GM12878 (cell line): ENCODE data around the gene PTPN12. TPM values are rescaled to one million over a fixed set of nuclear protein-coding genes. Genes with fewer than 3 reads are reported as not detected.
A peak's percentile ranks its signal among the peaks of the same experiment; 100 is the strongest.

Experiments used
- ATAC-seq: fragments of 200-7000 bp; cut with Tn5 transposase; 3 replicates; pipeline ENCODE4 v1.9.1; 2020; ENCODE audit warnings: mild to moderate bottlenecking, moderate library complexity
- Bru-seq: library from RNA; stranded (reverse); fragments of 400-500 nt; gene quantifications from one replicate; lab custom pipeline; 2021; lab: Mats Ljungman, UMichigan
- BruChase-seq, 2 experiments: library from RNA; stranded (reverse); fragments of 400-500 nt; gene quantifications; one replicate each; lab custom pipeline; 2021; lab: Mats Ljungman, UMichigan
- BruUV-seq: library from RNA; stranded (reverse); fragments of 400-500 nt; replicated peaks from 2 replicates; lab custom pipeline; 2021; lab: Mats Ljungman, UMichigan
- CTCF ChIA-PET: fragments of 300-600 bp; sonication (Branson Sonifier 250); formaldehyde crosslinking; extraction: SDS; loops from one replicate; lab custom pipeline; 2021; ENCODE audit warnings: inconsistent platforms; lab: Yijun Ruan, JAX
- POLR2A ChIA-PET: fragments of 350-600 bp; formaldehyde crosslinking; extraction: SDS; loops from one replicate; lab custom pipeline; 2021; ENCODE audit warnings: inconsistent platforms; lab: Charles Lee
- RAD21 ChIA-PET: fragments of 300-600 bp; sonication (Branson Sonifier 250); formaldehyde crosslinking; loops from one replicate; lab custom pipeline; 2023; ENCODE audit warnings: antibody characterized with exemption; ENCODE audit not compliant: unreplicated experiment; lab: Charles Lee
- SMC1A ChIA-PET: fragments of 300-600 bp; sonication (Branson Sonifier 250); formaldehyde crosslinking; loops from one replicate; lab custom pipeline; 2023; ENCODE audit not compliant: unreplicated experiment, uncharacterized antibody; lab: Charles Lee
- DNase-seq: peaks from one replicate; pipeline ENCODE4 v3.0.0-alpha.2; 2011; ENCODE audit warnings: low read depth, low spot score
- FAIRE-seq: peaks from 3 replicates; lab custom pipeline; 2011; peaks lifted over from hg19 to GRCh38; lab: Jason Lieb, UNC
- H2AFZ ChIP-seq: 2 replicates; pipeline ENCODE4 v1.6.0; 2011; ENCODE audit warnings: low read depth, low read length, control low read depth; ENCODE audit not compliant: control insufficient read depth
- H3K27ac ChIP-seq: 2 replicates; pipeline ENCODE4 v1.5.1; 2011; ENCODE audit warnings: control low read depth; ENCODE audit not compliant: control insufficient read depth, insufficient read depth
- H3K27me3 ChIP-seq, 2 experiments: replicated peaks in 1 of 2; 2 replicates each; pipeline versions ENCODE4 v1.6.0 to v1.6.1; 2011; ENCODE audit warnings: low read length in 1 of 2; ENCODE audit not compliant: control insufficient read depth in 2 of 2, insufficient read depth in 2 of 2
- H3K36me3 ChIP-seq, 2 experiments: 2 replicates each; pipeline ENCODE4 v1.5.1; 2011; ENCODE audit warnings: low read length in 1 of 2; ENCODE audit not compliant: control insufficient read depth in 2 of 2, insufficient read depth in 2 of 2
- H3K4me1 ChIP-seq: 2 replicates; pipeline ENCODE4 v1.6.1; 2011; ENCODE audit warnings: mild to moderate bottlenecking, low read length, moderate library complexity, mixed read lengths; ENCODE audit not compliant: control insufficient read depth, insufficient read depth
- H3K4me2 ChIP-seq: 2 replicates; pipeline ENCODE4 v1.6.0; 2011; ENCODE audit warnings: control low read depth; ENCODE audit not compliant: control insufficient read depth, insufficient read depth
- H3K4me3 ChIP-seq: fragments of 200-600 bp; sonication (generic); 2 replicates; pipeline ENCODE4 v1.5.1; 2016
- H3K79me2 ChIP-seq: 2 replicates; pipeline ENCODE4 v1.6.0; 2011; ENCODE audit warnings: low read length; ENCODE audit not compliant: control insufficient read depth, insufficient read depth
- H3K9ac ChIP-seq: 2 replicates; pipeline ENCODE4 v1.8.0; 2011; ENCODE audit warnings: low read length, control low read depth, mixed read lengths; ENCODE audit not compliant: control insufficient read depth, insufficient read depth
- H3K9me3 ChIP-seq: replicated peaks from 3 replicates; pipeline ENCODE4 v1.5.1; 2011; ENCODE audit warnings: mild to moderate bottlenecking, low read length; ENCODE audit not compliant: control insufficient read depth, insufficient read depth
- H4K20me1 ChIP-seq: 2 replicates; pipeline ENCODE4 v1.6.0; 2011; ENCODE audit not compliant: control insufficient read depth, insufficient read depth
- ASH2L ChIP-seq: fragments of 300-600, 200-600 bp; sonication (generic); IDR thresholded peaks from 2 replicates; pipeline ENCODE4 v1.6.1; 2017; ENCODE audit warnings: low read depth, mild to moderate bottlenecking, borderline replicate concordance
- KDM1A ChIP-seq: fragments of 200-600 bp; sonication (generic); IDR thresholded peaks from 2 replicates; pipeline ENCODE4 v1.6.1; 2016; ENCODE audit warnings: borderline replicate concordance
- LARP7 ChIP-seq: fragments of 450-650 bp; IDR thresholded peaks from 2 replicates; pipeline ENCODE4 v1.6.1; 2017; ENCODE audit warnings: mild to moderate bottlenecking
- NFXL1 ChIP-seq: fragments of 450-650 bp; IDR thresholded peaks from 2 replicates; pipeline ENCODE4 v1.6.1; 2017; ENCODE audit warnings: antibody characterized with exemption, mild to moderate bottlenecking, borderline replicate concordance
- NR2C1 ChIP-seq: fragments of 450-650 bp; IDR thresholded peaks from 2 replicates; pipeline ENCODE4 v1.6.1; 2017; ENCODE audit warnings: antibody characterized with exemption, mild to moderate bottlenecking, moderate library complexity
- PML ChIP-seq: IDR thresholded peaks from 2 replicates; pipeline ENCODE4 v1.6.1; 2012; ENCODE audit warnings: low read length, inconsistent platforms
- POLR2A ChIP-seq: IDR thresholded peaks from 2 replicates; pipeline ENCODE4 v1.6.1; 2011; ENCODE audit warnings: low read depth, mild to moderate bottlenecking, low read length
- POLR2AphosphoS2 ChIP-seq: IDR thresholded peaks from 2 replicates; pipeline ENCODE4 v1.6.1; 2011; ENCODE audit warnings: low read depth, mild to moderate bottlenecking, low read length, improper control_type of control experiment, moderate library complexity
- RAD21 ChIP-seq: IDR thresholded peaks from 2 replicates; pipeline ENCODE4 v1.6.1; 2011; ENCODE audit warnings: mild to moderate bottlenecking, low read depth, low read length, moderate library complexity; ENCODE audit not compliant: insufficient read depth
- RELA ChIP-seq: fragments of 450-650 bp; IDR thresholded peaks from 2 replicates; pipeline ENCODE4 v1.8.0; 2014; ENCODE audit warnings: borderline replicate concordance; ENCODE audit not compliant: partially characterized antibody
- RUNX3 ChIP-seq: IDR thresholded peaks from 2 replicates; pipeline ENCODE4 v1.6.1; 2012; ENCODE audit warnings: low read length, inconsistent platforms
- SIX5 ChIP-seq: IDR thresholded peaks from 2 replicates; pipeline ENCODE4 v1.6.1; 2011; ENCODE audit warnings: mild to moderate bottlenecking, low read depth, low read length, moderate library complexity; ENCODE audit not compliant: severe bottlenecking
- STAT3 ChIP-seq: IDR thresholded peaks from 2 replicates; pipeline ENCODE4 v1.6.1; 2011; ENCODE audit warnings: low read depth, low read length, improper control_type of control experiment
- SUPT20H ChIP-seq: IDR thresholded peaks from 2 replicates; pipeline ENCODE4 v1.6.1; 2011; ENCODE audit warnings: low read depth, mild to moderate bottlenecking, low read length, moderate library complexity, borderline replicate concordance; ENCODE audit not compliant: control insufficient read depth
- ZBTB40 ChIP-seq: fragments of 450-650 bp; IDR thresholded peaks from 2 replicates; pipeline ENCODE4 v1.6.1; 2016; ENCODE audit warnings: mild to moderate bottlenecking, moderate library complexity, borderline replicate concordance
- WGBS: methylation state at CpG from one replicate; pipeline ENCODE4 v1.1.6; 2016; ENCODE audit warnings: low lambda C conversion rate; ENCODE audit not compliant: insufficient replicate concordance, insufficient coverage; ENCODE audit errors: missing lambda C conversion rate; 5-methylcytosine and 5-hydroxymethylcytosine counted together
- in situ Hi-C: fragments of 300-500 bp; cut with MboI; formaldehyde crosslinking; loops from 9 replicates; pipeline ENCODE4 v1.14.3; 2018; ENCODE audit warnings: mixed read lengths
- intact Hi-C: fragments of 100-400 bp; cut with micrococcal nuclease; formaldehyde crosslinking; loops from one replicate; pipeline ENCODE4 v1.14.2; 2022; ENCODE audit not compliant: unreplicated experiment
- long read RNA-seq, 2 experiments: library from polyadenylated mRNA; unstranded; transcript quantifications; one replicate each; pipeline ENCODE4 v2.0.0, GENCODE V29; 2019 to 2020
- polyA minus RNA-seq, 3 experiments: library from RNA; depleted of rRNA, polyadenylated mRNA; stranded (reverse); fragments of >200 nt; gene quantifications; 2 replicates each; pipeline ENCODE4 v1.2.3, GENCODE V29; 2011
- polyA plus RNA-seq, 11 experiments: library from polyadenylated mRNA; depleted of rRNA in 4 of 11; unstranded in 6 of 11; stranded (reverse) in 5 of 11; fragments of >200 nt; fragmentation: Nextera tagmentation in 4 of 11; fragmentation: Illumina TruSeq in 1 of 11; extraction: Ambion mirVana in 4 of 11; extraction: Trizol in 1 of 11; gene quantifications; 1 replicate in 1 of 11; 2 replicates in 10 of 11; pipeline versions ENCODE4 v1.2.1 to v1.2.3, GENCODE V29; 2011 to 2016; ENCODE audit warnings: inconsistent platforms in 2 of 11, missing spikeins in 2 of 11, low read depth in 1 of 11
- total RNA-seq, 4 experiments: library from RNA; depleted of rRNA in 3 of 4; stranded (reverse); fragments of >200 nt in 3 of 4; fragmentation: Illumina TruSeq in 1 of 4; extraction: Trizol in 1 of 4; gene quantifications; 2 replicates each; pipeline versions ENCODE4 v1.2.1 to v1.2.3, GENCODE V29; 2013 to 2021

Gene PTPN12
- 151 and 156 TPM in 2 replicates for total RNA-seq (2013; cell fraction: nucleolus; rRNA removed)
- total RNA-seq (2014; rRNA removed), result 17.8 and 22.4 TPM in 2 replicates
- total RNA-seq (2014; rRNA removed; fragmentation: Illumina TruSeq; extraction: Trizol), result 23.7 and 26.3 TPM in 2 replicates
- 35.1 and 35.8 TPM in 2 replicates for total RNA-seq (2021)
- polyA plus RNA-seq (2011; ENCODE audit: low read depth), result 7.7 TPM
- polyA plus RNA-seq (2011; rRNA removed), result 43.1 and 45.7 TPM in 2 replicates
- polyA plus RNA-seq (2011; cell fraction: cytosol; rRNA removed), result 21.4 and 23.6 TPM in 2 replicates
- 26.6 and 28.1 TPM in 2 replicates for polyA plus RNA-seq (2011; cell fraction: nucleus; rRNA removed)
- 16.9 and 17.5 TPM in 2 replicates for polyA plus RNA-seq (2012)
- 52.9 and 63.3 TPM in 2 replicates for polyA plus RNA-seq (2014; fragmentation: Illumina TruSeq; extraction: Trizol)
- polyA plus RNA-seq (2014; fragmentation: Nextera tagmentation; extraction: Ambion mirVana), result 10 to 100 TPM; 12.3 to 12.6 TPM
- 16.6 and 16.9 TPM in 2 replicates for polyA plus RNA-seq (2014; rRNA removed)
- 1 to 10 TPM; 6.6 to 7.1 TPM for polyA plus RNA-seq (2016; fragmentation: Nextera tagmentation; extraction: Ambion mirVana)
- polyA minus RNA-seq (2011; rRNA and poly(A)+ RNA removed), result 43.7 and 78.6 TPM in 2 replicates
- 17.2 and 25.6 TPM in 2 replicates for polyA minus RNA-seq (2011; cell fraction: cytosol; rRNA and poly(A)+ RNA removed)
- polyA minus RNA-seq (2011; cell fraction: nucleus; rRNA and poly(A)+ RNA removed), result 26.6 and 45.6 TPM in 2 replicates
- Bru-seq, nascent RNA, result percentile 79 among the genes with signal in this experiment
- BruChase-seq, experiment 1, labeled RNA remaining after a 6-hour chase, result percentile 79 among the genes with signal in this experiment
- BruChase-seq, experiment 2, labeled RNA remaining after a 2-hour chase, result percentile 77 among the genes with signal in this experiment
- long read RNA-seq, experiment 1, partial matches to known transcripts, result 1 of 2 reads
- long read RNA-seq, experiment 1, other reads (novel, unspliced or antisense), result 0 of 2 reads
- long read RNA-seq, experiment 2, partial matches to known transcripts, result 40 of 46 reads
- long read RNA-seq, experiment 2, other reads (novel, unspliced or antisense), result 4 of 46 reads

GRCh38 chr7:77537136-77537777 is at the start of gene PTPN12:
Gene PTPN12, plus strand, starts transcription at chr7:77537295. Its CDS starts 252 bp downstream, at chr7:77537547.
- H3K27ac ChIP-seq, result peak within 1 kb of the TSS; percentile 83
- DNase-seq, result no peak
- no TSS peak for BruUV-seq
- RAD21 ChIA-PET, result interaction anchor here (0.5 to 2.8 kb wide), 9 partner anchors 10 to 369 kb away, joined by 3 to 14 read pairs (median 3); no protein-coding TSS in a partner anchor
- peak within 1 kb of the TSS; percentile 89 for H3K4me2 ChIP-seq
- H3K4me1 ChIP-seq, result peaks cover 3% of the 10 kb centered on the region; the same call in 1 of the 2 replicates
- H3K36me3 ChIP-seq, result no peaks in the 10 kb centered on the region
- peak within 1 kb of the TSS; percentile 91 for H2AFZ ChIP-seq
- 2% methylated on average over 17 of the region's 64 CpGs for WGBS
- H4K20me1 ChIP-seq, result no peaks in the 10 kb centered on the region
- H3K9me3 ChIP-seq, result no peaks in the 10 kb centered on the region
- H3K79me2 ChIP-seq, result peaks cover 48% of the 10 kb centered on the region
- peak within 1 kb of the TSS; percentile 90 for H3K4me3 ChIP-seq
- in situ Hi-C loops (no loop called here), intact Hi-C loops (loop anchor here (5.0 kb wide), 2 partner anchors 75 to 185 kb away; no protein-coding TSS in a partner anchor)
- peak; percentile 55 for ATAC-seq
- H3K9ac ChIP-seq, result peak within 1 kb of the TSS; percentile 89
- no peaks in the 10 kb centered on the region for H3K27me3 ChIP-seq
- SMC1A ChIA-PET, result interaction anchor here (0.6 to 1.8 kb wide), 4 partner anchors 27 to 167 kb away, joined by 3 to 5 read pairs (median 3); no protein-coding TSS in a partner anchor
- CTCF ChIA-PET, result interaction anchor here (1.0 to 1.3 kb wide), 3 partner anchors 75 to 206 kb away, joined by 3 to 4 read pairs (median 3); no protein-coding TSS in a partner anchor
- POLR2A ChIA-PET, result interaction anchor here (0.6 to 1.5 kb wide), 10 partner anchors 18 to 206 kb away, joined by 3 to 5 read pairs (median 3); no protein-coding TSS in a partner anchor
- FAIRE-seq, result no peak
- TF ChIP-seq RUNX3 (peak; percentile 23; the same call in 1 of the 2 replicates), SIX5 (no peak), SUPT20H (no peak), ZBTB40 (no peak), KDM1A (no peak), PML (no peak), ASH2L (no peak), STAT3 (no peak), NR2C1 (no peak), POLR2AphosphoS2 (no peak), RELA (no peak), RAD21 (no peak), NFXL1 (no peak), LARP7 (no peak), POLR2A (0 out of 2 replicates have a peak, but pooled peaks have one; percentile 3)
